Lung (tissue), 12 donors: ENCODE measurements around the gene ENOSF1. TPM values are rescaled to one million over a fixed set of nuclear protein-coding genes. Genes with fewer than 3 reads are reported as not detected.

Experiments used
- ATAC-seq: fragments of 200-7000 bp; cut with Tn5 transposase; one replicate; pipeline ENCODE4 v1.9.1; 2020; ENCODE audit warnings: moderate number of reproducible peaks; ENCODE audit not compliant: insufficient read depth, low FRiP score
- DNase-seq, 3 donors: peaks; one replicate each; pipeline ENCODE4 v3.0.0-alpha.2; 2013 to 2017
- H3K27ac ChIP-seq, 2 donors: one replicate each; pipeline ENCODE4 v1.5.1; 2013; ENCODE audit warnings: mild to moderate bottlenecking in 2 of 2, moderate library complexity in 2 of 2, control low read depth in 1 of 2, inconsistent platforms in 1 of 2, low read depth in 1 of 2, low read length in 1 of 2
- H3K27me3 ChIP-seq, 3 donors: one replicate each; pipeline ENCODE4 v1.5.1; 2013; ENCODE audit warnings: low read length in 2 of 3; ENCODE audit not compliant: control insufficient read depth in 3 of 3, insufficient read depth in 3 of 3
- H3K36me3 ChIP-seq, 4 donors: one replicate each; pipeline ENCODE4 v1.5.1; 2013; ENCODE audit warnings: low read length in 4 of 4, mild to moderate bottlenecking in 1 of 4, moderate library complexity in 1 of 4; ENCODE audit not compliant: control insufficient read depth in 4 of 4, insufficient read depth in 4 of 4
- H3K4me1 ChIP-seq, 5 donors: one replicate each; pipeline ENCODE4 v1.5.1; 2013; ENCODE audit warnings: low read length in 5 of 5, mild to moderate bottlenecking in 2 of 5, moderate library complexity in 1 of 5; ENCODE audit not compliant: control insufficient read depth in 5 of 5, insufficient read depth in 5 of 5
- H3K4me3 ChIP-seq: one replicate; pipeline ENCODE4 v1.5.1; 2013; ENCODE audit warnings: mild to moderate bottlenecking, control low read depth, moderate library complexity
- H3K9ac ChIP-seq, 2 donors: one replicate each; pipeline ENCODE4 v1.5.1; 2013; ENCODE audit warnings: low read length in 2 of 2, control low read depth in 1 of 2; ENCODE audit not compliant: insufficient read depth in 1 of 2
- H3K9me3 ChIP-seq, 4 donors: one replicate each; pipeline ENCODE4 v1.5.1; 2013; ENCODE audit warnings: low read length in 3 of 4, mild to moderate bottlenecking in 1 of 4, moderate library complexity in 1 of 4; ENCODE audit not compliant: control insufficient read depth in 4 of 4, insufficient read depth in 3 of 4
- CTCF ChIP-seq: IDR thresholded peaks from 2 replicates; pipeline ENCODE4 v1.5.1; 2012; ENCODE audit warnings: mild to moderate bottlenecking; ENCODE audit errors: control extremely low read depth, extremely low read depth
- WGBS, 2 donors: extraction: QIAGEN DNeasy Blood & Tissue Kit; methylation state at CpG; one replicate each; pipeline ENCODE4 v1.1.7; 2013; 5-methylcytosine and 5-hydroxymethylcytosine counted together
- polyA plus RNA-seq, 2 donors: library from polyadenylated mRNA; stranded (reverse); fragments of 200-250 nt; gene quantifications; one replicate each; pipeline ENCODE4 v1.2.1, GENCODE V29; 2013
- total RNA-seq, 2 donors: library from RNA; depleted of rRNA in 1 of 2; stranded (reverse); fragments of >200 nt in 1 of 2; gene quantifications; one replicate each; pipeline ENCODE4 v1.2.1, GENCODE V29; 2014 to 2021
- donor health status: control.
- donor health status: control.
- donor health status: Bipolar disorder and iron deficiency.
- donor health status: healthy.
- donor health status: DM: yes; HTN: yes; CAD: no.

ENOSF1 gene
- total and polyA plus RNA-seq, 4 donors = 26.9 to 122 (median 101) TPM

GRCh38 chr18:670522-670921 is 41.9 kb downstream of the ENOSF1 start:
- H3K9ac ChIP-seq = no peak overlapping the region
- H3K27ac ChIP-seq = no peak overlapping the region
- H3K4me1 ChIP-seq = no peaks in the 10 kb centered on the region
- ATAC-seq (no peak), DNase-seq (no peak)
- no peaks in the 10 kb centered on the region for H3K27me3 ChIP-seq
- H3K36me3 ChIP-seq = peaks cover 17 to 33% (median 29%) of the 10 kb centered on the region in 4 donors
- 91 to 94% methylated on average over 11 of the region's 11 CpGs for WGBS, 2 donors
- H3K9me3 ChIP-seq = no peaks in the 10 kb centered on the region
- no peak overlapping the region for H3K4me3 ChIP-seq
- no peak for TF ChIP-seq CTCF

- TF ChIP-seq CTCF = no peak
- WGBS, 2 donors = 89 to 95% methylated on average over 8 of the region's 8 CpGs
- H3K4me1 ChIP-seq = no peaks in the 10 kb centered on the region
- no peaks in the 10 kb centered on the region for H3K27me3 ChIP-seq
- H3K27ac ChIP-seq = no peak overlapping the region
- H3K36me3 ChIP-seq = peaks cover 13 to 33% (median 25%) of the 10 kb centered on the region in 4 donors
- no peak overlapping the region for H3K4me3 ChIP-seq
- no peak for DNase-seq
- no peaks in the 10 kb centered on the region for H3K9me3 ChIP-seq
- no peak for ATAC-seq
- H3K9ac ChIP-seq = no peak overlapping the region
These were observed 43.4 kb downstream of the ENOSF1 start for GRCh38 chr18:669077-669476.

GRCh38 chr18:668260-668659 is 44.2 kb downstream of the ENOSF1 start:
- H3K36me3 ChIP-seq = peaks cover 13 to 32% (median 24%) of the 10 kb centered on the region in 4 donors
- no peaks in the 10 kb centered on the region for H3K27me3 ChIP-seq
- no peak overlapping the region for H3K27ac ChIP-seq
- no peak overlapping the region for H3K4me3 ChIP-seq
- 35 to 62% methylated on average over 1 of the region's 1 CpG for WGBS, 2 donors
- no peaks in the 10 kb centered on the region for H3K4me1 ChIP-seq
- no peak for TF ChIP-seq CTCF
- H3K9ac ChIP-seq = no peak overlapping the region
- ATAC-seq = no peak
- no peaks in the 10 kb centered on the region for H3K9me3 ChIP-seq
- no peak for DNase-seq

GRCh38 chr18:666628-667027 is 45.8 kb downstream of the ENOSF1 start:
- Histone ChIP-seq H3K9ac (no peak overlapping the region), H3K27ac (no peak overlapping the region), H3K4me1 (no peaks in the 10 kb centered on the region), H3K36me3 (peaks cover 7 to 30% (median 14%) of the 10 kb centered on the region in 4 donors), H3K9me3 (no peaks in the 10 kb centered on the region), H3K4me3 (no peak overlapping the region), H3K27me3 (no peaks in the 10 kb centered on the region)
- TF ChIP-seq CTCF = no peak
- no peak for ATAC-seq
- DNase-seq = no peak
- WGBS, 2 donors = 97% methylated on average over 3 of the region's 3 CpGs
